ENCODE data around the gene NR3C1. TPM values are rescaled to one million over a fixed set of nuclear protein-coding genes. Genes with fewer than 3 reads are reported as not detected.

The NR3C1 gene
- total and polyA plus RNA-seq, 2 of the 13 experiments (the other 11 are each of a cell fraction or from before 2014, with no cell fraction given), result 10.0 to 24.3 TPM

DNA sequence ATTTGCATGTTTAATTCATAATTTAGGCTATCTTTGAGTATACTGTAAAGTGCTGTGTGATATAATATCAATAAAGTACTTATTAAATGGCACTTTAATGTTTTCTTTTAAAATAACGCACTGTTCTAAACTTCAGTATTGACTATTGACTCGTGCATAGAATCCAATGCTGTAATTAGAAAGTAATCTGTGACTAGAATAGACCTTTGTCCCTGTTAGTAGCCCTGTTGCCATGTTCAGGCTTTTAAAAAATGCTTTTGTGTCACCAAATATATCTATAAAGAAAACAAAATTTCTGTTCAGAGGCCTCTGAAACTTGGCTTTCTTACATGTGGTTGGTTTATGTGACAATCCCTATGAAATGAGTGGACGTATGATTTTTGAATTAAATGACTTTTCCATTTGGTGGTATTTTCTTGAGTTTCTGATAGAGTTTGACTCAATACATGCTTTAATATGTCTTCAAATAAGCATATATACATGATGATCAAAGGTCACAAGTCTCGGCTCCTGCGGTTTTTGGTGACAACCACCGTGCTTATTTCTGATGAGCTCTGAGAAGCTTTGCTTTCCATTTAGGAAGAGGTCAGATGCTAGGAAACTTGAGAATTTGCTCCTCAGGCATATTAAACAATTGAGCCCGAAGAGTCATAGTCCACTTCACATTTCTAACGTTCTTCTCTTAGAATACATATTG lies 174.7 kb downstream of the NR3C1 start:
- intact Hi-C loops (cut with micrococcal nuclease; ENCODE audit: unreplicated experiment), result no loop called here

More for the DNA sequence above, 174.7 kb downstream of the NR3C1 start:
- no peaks in the 10 kb centered on the region for H3K9me3 ChIP-seq (ENCODE audit: low read length)
- WGBS (ENCODE audit: low lambda C conversion rate), result 82% methylated on average over 8 of the region's 8 CpGs
- peaks cover 0 to under 1% of the 10 kb centered on the region in 2 experiments; a peak in 1 of 5 replicates for H3K36me3 ChIP-seq (replicated peaks in 1 of 2; ENCODE audit: control insufficient read depth in 1 of 2, insufficient read depth in 2 of 2, low read length in 2 of 2)
- no peak for TF ChIP-seq RBFOX2 (IDR thresholded peaks at IDR 0.05; ENCODE audit: low read depth, low read length)
- no peak for TF ChIP-seq ZNF75D (CRISPR knock-in tag; IDR thresholded peaks at IDR 0.05; ENCODE audit: borderline replicate concordance)
- no peak for TF ChIP-seq ATF1 (CRISPR knock-in tag; IDR thresholded peaks at IDR 0.05)
- TF ChIP-seq, protein P1, sequence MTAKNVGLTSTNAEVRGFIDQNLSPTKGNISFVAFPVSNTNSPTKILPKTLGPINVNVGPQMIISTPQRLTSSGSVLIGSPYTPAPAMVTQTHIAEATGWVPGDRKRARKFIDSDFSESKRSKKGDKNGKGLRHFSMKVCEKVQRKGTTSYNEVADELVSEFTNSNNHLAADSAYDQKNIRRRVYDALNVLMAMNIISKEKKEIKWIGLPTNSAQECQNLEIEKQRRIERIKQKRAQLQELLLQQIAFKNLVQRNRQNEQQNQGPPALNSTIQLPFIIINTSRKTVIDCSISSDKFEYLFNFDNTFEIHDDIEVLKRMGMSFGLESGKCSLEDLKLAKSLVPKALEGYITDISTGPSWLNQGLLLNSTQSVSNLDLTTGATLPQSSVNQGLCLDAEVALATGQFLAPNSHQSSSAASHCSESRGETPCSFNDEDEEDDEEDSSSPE (CRISPR knock-in tag; IDR thresholded peaks at IDR 0.05), result no peak
- TF ChIP-seq ZNF121 (CRISPR knock-in tag; IDR thresholded peaks at IDR 0.05), result no peak
- TF ChIP-seq, protein P2, sequence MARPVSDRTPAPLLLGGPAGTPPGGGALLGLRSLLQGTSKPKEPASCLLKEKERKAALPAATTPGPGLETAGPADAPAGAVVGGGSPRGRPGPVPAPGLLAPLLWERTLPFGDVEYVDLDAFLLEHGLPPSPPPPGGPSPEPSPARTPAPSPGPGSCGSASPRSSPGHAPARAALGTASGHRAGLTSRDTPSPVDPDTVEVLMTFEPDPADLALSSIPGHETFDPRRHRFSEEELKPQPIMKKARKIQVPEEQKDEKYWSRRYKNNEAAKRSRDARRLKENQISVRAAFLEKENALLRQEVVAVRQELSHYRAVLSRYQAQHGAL (CRISPR knock-in tag; IDR thresholded peaks at IDR 0.05; ENCODE audit: not compliant biosample characterization), result no peak
- no peak for TF ChIP-seq CBX1 (IDR thresholded peaks at IDR 0.05; ENCODE audit: low read depth)
- no peak for TF ChIP-seq NR2F6 (IDR thresholded peaks at IDR 0.05)
- TF ChIP-seq NR2F6 (CRISPR knock-in tag; IDR thresholded peaks at IDR 0.05), result no peak
- FAIRE-seq (no peak), ATAC-seq (no peak), DNase-seq (ENCODE audit: low spot score) (no peak)
- ChIA-PET CTCF (ENCODE audit: low intra/inter-chr PET ratio, low total read pairs) (no interaction called here), POLR2A (no interaction called here)
- H3K27ac ChIP-seq (ENCODE audit: extremely low read length, insufficient read depth, low read length), result no peak overlapping the region
- H2AFZ ChIP-seq (ENCODE audit: low read length), result no peak overlapping the region
- H3K9ac ChIP-seq (ENCODE audit: insufficient read depth, low read depth, low read length), result no peak overlapping the region
- in situ Hi-C loops (cut with HindIII; ENCODE audit: extremely low pct_ligation_motif_present, low pct_unique_long_range_greater_than_20kb), result no loop called here
- H3K4me1 ChIP-seq (ENCODE audit: insufficient read depth, low read length), result peaks cover 51% of the 10 kb centered on the region
- no peak overlapping the region for H3K4me3 ChIP-seq (replicated peaks in 1 of 3; ENCODE audit: insufficient read depth in 1 of 3, low read depth in 2 of 3, low read length in 3 of 3)
- H3K4me2 ChIP-seq (ENCODE audit: low read depth, low read length), result no peak overlapping the region
- no peaks in the 10 kb centered on the region for H4K20me1 ChIP-seq (ENCODE audit: insufficient read depth, low read length)
- no peaks in the 10 kb centered on the region for H3K27me3 ChIP-seq (ENCODE audit: control insufficient read depth in 1 of 2, insufficient read depth in 2 of 2, low read length in 2 of 2)
- no peaks in the 10 kb centered on the region for H3K79me2 ChIP-seq (ENCODE audit: insufficient read depth, low read length)
- BruUV-seq (replicated peaks), result no TSS peak

Small RNAs within 50 kb of the gene (small RNA-seq; reads per million reads assigned to genes)
- gene AC091925.2 (ENCODE audit: insufficient read depth in 2 of 3, insufficient read length in 3 of 3, low read depth in 2 of 3, low replicate concordance in 1 of 3), result 0 reads per million in 3 experiments

Measured in HepG2 (cell line).